Breast epithelium (tissue), 4 donors: Measurements from ENCODE around the gene BLOC1S6. TPM values are rescaled to one million over a fixed set of nuclear protein-coding genes. Genes with fewer than 3 reads are reported as not detected.

Experiments used
- DNase-seq, 2 donors: peaks; one replicate each; pipeline ENCODE4 v3.0.0-alpha.2; 2019; ENCODE audit warnings: low spot score in 2 of 2
- H3K27ac ChIP-seq, 2 donors: fragments of 200-600 bp; sonication (generic) in 1 of 2; one replicate each; pipeline ENCODE4 v1.5.1; 2016 to 2019; ENCODE audit warnings: mild to moderate bottlenecking in 1 of 2
- H3K27me3 ChIP-seq, 2 donors: fragments of 200-600 bp; sonication (generic) in 1 of 2; one replicate each; pipeline versions ENCODE4 v1.5.1 to v1.6.0; 2017 to 2019; ENCODE audit warnings: control low read depth in 1 of 2, mild to moderate bottlenecking in 1 of 2
- H3K36me3 ChIP-seq: fragments of 200-600 bp; one replicate; pipeline ENCODE4 v1.5.1; 2019
- H3K4me1 ChIP-seq, 2 donors: fragments of 200-600 bp; sonication (generic); one replicate each; pipeline ENCODE4 v1.5.1; 2016 to 2019; ENCODE audit warnings: control low read depth in 1 of 2
- H3K4me3 ChIP-seq, 3 donors: fragments of 200-600 bp; sonication (generic); 1 replicate in 2 of 3; 2 replicates in 1 of 3; pipeline ENCODE4 v1.5.1; 2016 to 2019; ENCODE audit warnings: mild to moderate bottlenecking in 3 of 3, moderate library complexity in 2 of 3
- H3K9me3 ChIP-seq, 2 donors: fragments of 200-600 bp; sonication (generic) in 1 of 2; one replicate each; pipeline ENCODE4 v1.5.1; 2016 to 2019; ENCODE audit warnings: control low read depth in 1 of 2
- CTCF ChIP-seq, 3 donors: fragments of 450-650 bp; IDR thresholded peaks; one replicate each; pipeline ENCODE4 v1.5.1; 2016 to 2017; ENCODE audit warnings: antibody characterized with exemption in 3 of 3, mild to moderate bottlenecking in 3 of 3, moderate library complexity in 3 of 3
- POLR2A ChIP-seq: fragments of 450-650 bp; IDR thresholded peaks from one replicate; pipeline ENCODE4 v1.6.1; 2016; ENCODE audit warnings: antibody characterized with exemption, mild to moderate bottlenecking, moderate library complexity
- POLR2AphosphoS5 ChIP-seq, 3 donors: sonication (generic); formaldehyde crosslinking; IDR thresholded peaks; one replicate each; pipeline ENCODE4 v1.6.1; 2017; ENCODE audit warnings: antibody characterized with exemption in 3 of 3
- intact Hi-C: fragments of 100-400 bp; cut with DNase I; formaldehyde crosslinking; loops from one replicate; pipeline ENCODE4 v1.15.1; 2023; ENCODE audit warnings: low total_unique reads
- total RNA-seq, 3 donors: library from RNA; depleted of rRNA; stranded (reverse); fragments of >200 nt; gene quantifications; one replicate each; pipeline ENCODE4 v1.1.0, GENCODE V29; 2016

BLOC1S6 gene
- total RNA-seq, 3 donors from 2014 or later, result 52.1 to 94.1 (median 68.5) TPM

GRCh38 chr15:45650889-45651525 is 63.8 kb downstream of the BLOC1S6 start:
- DNase-seq, result no peak
- no peak overlapping the region for H3K27ac ChIP-seq
- H3K27me3 ChIP-seq, result no peaks in the 10 kb centered on the region
- H3K4me3 ChIP-seq, result no peak overlapping the region
- no peaks in the 10 kb centered on the region for H3K36me3 ChIP-seq
- TF ChIP-seq CTCF (IDR thresholded peaks at IDR 0.05) (no peak), POLR2A (no peak), POLR2AphosphoS5 (IDR thresholded peaks at IDR 0.05) (no peak)
- intact Hi-C loops, result no loop called here
- H3K9me3 ChIP-seq, result no peaks in the 10 kb centered on the region
- peaks cover 0 to 3% of the 10 kb centered on the region in 2 donors for H3K4me1 ChIP-seq

DNA sequence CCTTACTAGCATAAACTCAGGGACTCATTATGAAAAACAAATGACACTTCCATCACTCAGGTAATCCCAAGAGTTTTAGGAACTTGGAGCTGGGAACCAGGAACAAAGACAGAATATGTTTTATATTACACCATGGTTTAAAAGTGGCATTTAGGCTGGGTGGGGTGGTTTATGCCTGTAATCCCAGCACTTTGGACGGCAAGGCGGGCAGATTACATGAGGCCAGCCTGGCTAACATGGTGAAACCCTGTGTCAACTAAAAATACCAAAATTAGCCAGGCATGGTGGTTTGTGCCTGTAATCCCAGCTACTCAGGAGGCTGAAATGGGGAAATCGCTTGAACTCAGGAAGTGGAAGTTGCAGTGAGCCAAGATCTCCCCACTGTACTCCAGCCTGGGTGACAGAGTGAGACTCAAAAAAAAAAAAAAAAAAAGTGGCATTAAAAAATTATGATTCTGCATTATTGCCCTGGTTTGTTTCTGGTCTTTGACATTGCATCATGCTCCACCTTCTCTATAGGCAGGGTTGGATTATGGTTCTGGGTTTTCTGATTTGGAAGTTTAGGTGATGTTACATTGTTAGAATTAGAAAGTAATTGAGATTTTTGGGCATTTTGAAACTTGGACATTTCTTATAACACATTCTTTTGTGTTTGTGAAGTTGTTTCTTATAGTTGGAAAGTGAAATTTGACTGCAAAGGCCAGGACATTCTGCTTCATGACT is 66.7 kb downstream of the BLOC1S6 start:
- TF ChIP-seq POLR2AphosphoS5 (IDR thresholded peaks at IDR 0.05), result no peak
- TF ChIP-seq POLR2A, result no peak
- TF ChIP-seq CTCF (IDR thresholded peaks at IDR 0.05), result no peak
- Histone ChIP-seq H3K27me3 (no peaks in the 10 kb centered on the region), H3K36me3 (no peaks in the 10 kb centered on the region), H3K27ac (peak overlapping the region in 1 of 2 donors; percentile 52), H3K4me1 (no peaks in the 10 kb centered on the region), H3K9me3 (no peaks in the 10 kb centered on the region), H3K4me3 (no peak overlapping the region)
- no peak for DNase-seq
- intact Hi-C loops, result no loop called here

DNA sequence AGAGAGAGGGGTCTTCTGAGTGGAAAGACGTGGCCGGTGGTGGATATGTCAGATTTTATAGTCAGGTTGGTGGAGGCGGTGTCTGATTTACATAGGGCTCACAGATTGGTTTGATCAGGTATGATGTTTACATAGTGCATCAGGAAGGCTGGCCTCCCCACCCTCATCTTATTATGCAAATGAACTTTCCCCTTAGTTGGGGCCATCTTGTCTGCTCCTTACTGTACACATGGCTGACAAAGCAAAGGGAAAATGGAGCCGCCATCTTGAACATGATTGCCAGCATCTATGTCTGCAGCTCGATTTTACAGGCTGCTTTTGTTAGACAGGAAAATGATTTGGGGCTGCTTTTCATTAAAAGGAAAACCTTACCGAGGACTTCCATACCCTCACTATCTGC is 67.6 kb downstream of the BLOC1S6 start:
- no peak for DNase-seq
- TF ChIP-seq POLR2AphosphoS5 (IDR thresholded peaks at IDR 0.05) (no peak), POLR2A (no peak), CTCF (IDR thresholded peaks at IDR 0.05) (no peak)
- Histone ChIP-seq H3K36me3 (no peaks in the 10 kb centered on the region), H3K9me3 (no peaks in the 10 kb centered on the region), H3K27me3 (no peaks in the 10 kb centered on the region), H3K4me1 (no peaks in the 10 kb centered on the region), H3K4me3 (no peak overlapping the region), H3K27ac (no peak overlapping the region)
- intact Hi-C loops, result no loop called here

- no peak overlapping the region for H3K27ac ChIP-seq
- H3K4me3 ChIP-seq, result no peak overlapping the region
- peaks cover 0 to 4% of the 10 kb centered on the region in 2 donors for H3K4me1 ChIP-seq
- no peaks in the 10 kb centered on the region for H3K27me3 ChIP-seq
- TF ChIP-seq CTCF (IDR thresholded peaks at IDR 0.05), result no peak
- DNase-seq, result no peak
- no peaks in the 10 kb centered on the region for H3K9me3 ChIP-seq
- H3K36me3 ChIP-seq, result no peaks in the 10 kb centered on the region
- intact Hi-C loops, result no loop called here
Observed at GRCh38 chr15:45657254-45657653, 70.1 kb downstream of the BLOC1S6 start.

GRCh38 chr15:45657764-45658545 is 70.8 kb downstream of the BLOC1S6 start:
- intact Hi-C loops, result no loop called here
- DNase-seq, result no peak
- Histone ChIP-seq H3K4me1 (peaks cover 0 to 4% of the 10 kb centered on the region in 2 donors), H3K36me3 (no peaks in the 10 kb centered on the region), H3K9me3 (no peaks in the 10 kb centered on the region), H3K27me3 (no peaks in the 10 kb centered on the region), H3K27ac (no peak overlapping the region), H3K4me3 (no peak overlapping the region)
- TF ChIP-seq POLR2A (no peak), CTCF (IDR thresholded peaks at IDR 0.05) (no peak), POLR2AphosphoS5 (IDR thresholded peaks at IDR 0.05) (no peak)
